K562 (cell line): ENCODE data around the gene RASGRP2. TPM values are rescaled to one million over a fixed set of nuclear protein-coding genes. Genes with fewer than 3 reads are reported as not detected.
A peak's percentile ranks its signal among the peaks of the same experiment; 100 is the strongest.

Source experiments
- BDP1 ChIP-seq: IDR thresholded peaks from 3 replicates; pipeline ENCODE4 v1.6.1; 2011; ENCODE audit not compliant: insufficient read length, insufficient read depth
- GATAD2B ChIP-seq: fragments of 450-650 bp; IDR thresholded peaks from 2 replicates; pipeline ENCODE4 v1.6.1; 2017; ENCODE audit warnings: mild to moderate bottlenecking, borderline replicate concordance
- HOXB6 ChIP-seq: fragments of 250-450 bp; sonication (Bioruptor Pico); IDR thresholded peaks from 2 replicates; pipeline ENCODE4 v1.5.1; 2022; ENCODE audit warnings: mild to moderate bottlenecking, borderline replicate concordance
- JUNB ChIP-seq: fragments of 450-650 bp; formaldehyde crosslinking; conservative IDR thresholded peaks from 2 replicates; pipeline ENCODE4 v1.4.0; 2020; ENCODE audit warnings: mild to moderate bottlenecking
- NCOA6 ChIP-seq: fragments of 450-650 bp; IDR thresholded peaks from 2 replicates; pipeline ENCODE4 v1.6.1; 2017; ENCODE audit warnings: mild to moderate bottlenecking
- SMARCA5 ChIP-seq: fragments of 450-650 bp; IDR thresholded peaks from 2 replicates; pipeline ENCODE4 v1.6.1; 2016
- TBP ChIP-seq: optimal IDR thresholded peaks from 2 replicates; pipeline ENCODE3; 2011; ENCODE audit warnings: low read depth, low read length, improper control_type of control experiment
- YBX1 ChIP-seq: fragments of 450-650 bp; IDR thresholded peaks from 2 replicates; pipeline ENCODE4 v1.7.1; 2016; ENCODE audit warnings: mild to moderate bottlenecking
- ZC3H4 ChIP-seq: sonication (generic); formaldehyde crosslinking; IDR thresholded peaks from 2 replicates; pipeline ENCODE4 v1.9.0; 2021; ENCODE audit warnings: missing genetic modification reagents, borderline replicate concordance
- polyA plus RNA-seq, 8 experiments: library from polyadenylated mRNA; depleted of rRNA in 4 of 8; stranded (reverse) in 5 of 8; unstranded in 3 of 8; fragments of >200 nt; fragmentation: Nextera tagmentation in 2 of 8; fragmentation: Illumina TruSeq in 1 of 8; extraction: Ambion mirVana in 2 of 8; extraction: Trizol in 1 of 8; gene quantifications; 2 replicates each; pipeline versions ENCODE4 v1.2.1 to v1.2.3, GENCODE V29; 2011 to 2014; ENCODE audit warnings: inconsistent platforms in 1 of 8, missing spikeins in 1 of 8
- total RNA-seq, 7 experiments: library from RNA; depleted of rRNA in 6 of 7; stranded (reverse); fragments of >200 nt in 6 of 7; fragmentation: Illumina TruSeq in 2 of 7; extraction: Trizol in 2 of 7; gene quantifications; 2 replicates each; pipeline versions ENCODE4 v1.2.1 to v1.2.3, GENCODE V29; 2011 to 2021; ENCODE audit warnings: low replicate concordance in 1 of 7
- TF ChIP-seq, protein P1 (sequence below), 2 experiments: fragments of 450-650 bp; formaldehyde crosslinking in 1 of 2; IDR thresholded peaks; 2 replicates each; pipeline versions ENCODE4 v1.4.0 to v1.6.1; 2014 to 2020; ENCODE audit warnings: mild to moderate bottlenecking in 2 of 2, borderline replicate concordance in 1 of 2, low read depth in 1 of 2
- TF ChIP-seq, protein P2 (sequence below): fragments of 450-650 bp; IDR thresholded peaks from 2 replicates; pipeline ENCODE4 v1.6.1; 2016; ENCODE audit warnings: mild to moderate bottlenecking
- TF ChIP-seq, protein P3 (sequence below): fragments of 250-450 bp; sonication (Bioruptor Pico); IDR thresholded peaks from 2 replicates; pipeline ENCODE4 v1.5.0; 2022; ENCODE audit warnings: mild to moderate bottlenecking
- TF ChIP-seq, protein P4 (sequence below): fragments of 450-650 bp; formaldehyde crosslinking; IDR thresholded peaks from 2 replicates; pipeline ENCODE4 v1.4.0; 2020; ENCODE audit warnings: mild to moderate bottlenecking, mixed read lengths

Gene RASGRP2
- total and polyA plus RNA-seq, 9 of the 15 experiments (the other 6 are each of a cell fraction or from before 2014, with no cell fraction given): 0.87 to 22.7 (median 5.5) TPM

DNA sequence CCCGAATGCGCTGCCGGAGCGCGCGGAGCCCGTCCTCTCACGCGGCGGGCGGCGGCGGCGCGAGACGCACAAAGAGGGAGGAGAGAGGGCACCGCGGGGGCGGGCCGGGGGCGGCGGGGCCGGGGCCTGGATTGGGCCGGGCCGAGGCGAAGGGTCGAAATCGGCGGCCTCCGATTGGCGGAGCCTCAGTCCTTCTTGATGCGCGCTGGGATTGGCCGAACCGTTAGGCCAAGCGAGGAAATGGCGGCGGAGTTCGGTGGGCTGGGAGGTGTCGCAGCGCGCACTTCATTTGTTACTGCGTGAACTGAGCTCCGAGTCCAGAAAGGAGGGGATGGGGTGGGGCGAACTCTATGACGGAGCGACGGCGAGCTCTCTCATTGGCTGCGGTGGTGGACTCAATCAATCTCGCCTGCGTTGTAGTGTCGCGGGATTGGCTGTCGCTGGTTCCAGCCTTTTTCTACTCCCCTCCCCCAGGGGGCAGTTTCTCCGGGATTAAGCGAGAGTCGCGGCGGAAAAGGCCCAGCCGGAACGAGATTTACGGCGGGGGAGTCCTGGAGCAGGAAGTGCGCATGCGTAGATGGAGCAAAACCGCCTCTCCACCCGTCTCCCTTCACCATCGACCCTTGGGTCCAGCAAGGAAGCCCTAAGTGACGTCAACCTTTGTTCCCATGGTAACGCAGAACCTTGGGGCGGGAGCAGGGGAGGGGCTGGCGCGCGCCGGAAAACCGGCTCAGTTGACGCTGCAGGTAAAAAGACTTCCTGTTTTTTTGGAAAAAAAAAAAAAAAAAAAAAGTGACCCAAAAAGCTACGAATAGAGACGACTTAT lies 34.7 kb upstream of the RASGRP2 start, which contains the start of gene SF1 (continued):
- TF ChIP-seq, protein P1, sequence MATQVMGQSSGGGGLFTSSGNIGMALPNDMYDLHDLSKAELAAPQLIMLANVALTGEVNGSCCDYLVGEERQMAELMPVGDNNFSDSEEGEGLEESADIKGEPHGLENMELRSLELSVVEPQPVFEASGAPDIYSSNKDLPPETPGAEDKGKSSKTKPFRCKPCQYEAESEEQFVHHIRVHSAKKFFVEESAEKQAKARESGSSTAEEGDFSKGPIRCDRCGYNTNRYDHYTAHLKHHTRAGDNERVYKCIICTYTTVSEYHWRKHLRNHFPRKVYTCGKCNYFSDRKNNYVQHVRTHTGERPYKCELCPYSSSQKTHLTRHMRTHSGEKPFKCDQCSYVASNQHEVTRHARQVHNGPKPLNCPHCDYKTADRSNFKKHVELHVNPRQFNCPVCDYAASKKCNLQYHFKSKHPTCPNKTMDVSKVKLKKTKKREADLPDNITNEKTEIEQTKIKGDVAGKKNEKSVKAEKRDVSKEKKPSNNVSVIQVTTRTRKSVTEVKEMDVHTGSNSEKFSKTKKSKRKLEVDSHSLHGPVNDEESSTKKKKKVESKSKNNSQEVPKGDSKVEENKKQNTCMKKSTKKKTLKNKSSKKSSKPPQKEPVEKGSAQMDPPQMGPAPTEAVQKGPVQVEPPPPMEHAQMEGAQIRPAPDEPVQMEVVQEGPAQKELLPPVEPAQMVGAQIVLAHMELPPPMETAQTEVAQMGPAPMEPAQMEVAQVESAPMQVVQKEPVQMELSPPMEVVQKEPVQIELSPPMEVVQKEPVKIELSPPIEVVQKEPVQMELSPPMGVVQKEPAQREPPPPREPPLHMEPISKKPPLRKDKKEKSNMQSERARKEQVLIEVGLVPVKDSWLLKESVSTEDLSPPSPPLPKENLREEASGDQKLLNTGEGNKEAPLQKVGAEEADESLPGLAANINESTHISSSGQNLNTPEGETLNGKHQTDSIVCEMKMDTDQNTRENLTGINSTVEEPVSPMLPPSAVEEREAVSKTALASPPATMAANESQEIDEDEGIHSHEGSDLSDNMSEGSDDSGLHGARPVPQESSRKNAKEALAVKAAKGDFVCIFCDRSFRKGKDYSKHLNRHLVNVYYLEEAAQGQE (IDR thresholded peaks at IDR 0.05; ENCODE audit: borderline replicate concordance): no peak
- TF ChIP-seq, protein P1 (CRISPR knock-in tag; IDR thresholded peaks at IDR 0.05; ENCODE audit: low read depth): no peak
- no peak for TF ChIP-seq JUNB
- no peak for TF ChIP-seq HOXB6 (CRISPR knock-in tag)
- TF ChIP-seq NCOA6: no peak
- TF ChIP-seq, protein P2, sequence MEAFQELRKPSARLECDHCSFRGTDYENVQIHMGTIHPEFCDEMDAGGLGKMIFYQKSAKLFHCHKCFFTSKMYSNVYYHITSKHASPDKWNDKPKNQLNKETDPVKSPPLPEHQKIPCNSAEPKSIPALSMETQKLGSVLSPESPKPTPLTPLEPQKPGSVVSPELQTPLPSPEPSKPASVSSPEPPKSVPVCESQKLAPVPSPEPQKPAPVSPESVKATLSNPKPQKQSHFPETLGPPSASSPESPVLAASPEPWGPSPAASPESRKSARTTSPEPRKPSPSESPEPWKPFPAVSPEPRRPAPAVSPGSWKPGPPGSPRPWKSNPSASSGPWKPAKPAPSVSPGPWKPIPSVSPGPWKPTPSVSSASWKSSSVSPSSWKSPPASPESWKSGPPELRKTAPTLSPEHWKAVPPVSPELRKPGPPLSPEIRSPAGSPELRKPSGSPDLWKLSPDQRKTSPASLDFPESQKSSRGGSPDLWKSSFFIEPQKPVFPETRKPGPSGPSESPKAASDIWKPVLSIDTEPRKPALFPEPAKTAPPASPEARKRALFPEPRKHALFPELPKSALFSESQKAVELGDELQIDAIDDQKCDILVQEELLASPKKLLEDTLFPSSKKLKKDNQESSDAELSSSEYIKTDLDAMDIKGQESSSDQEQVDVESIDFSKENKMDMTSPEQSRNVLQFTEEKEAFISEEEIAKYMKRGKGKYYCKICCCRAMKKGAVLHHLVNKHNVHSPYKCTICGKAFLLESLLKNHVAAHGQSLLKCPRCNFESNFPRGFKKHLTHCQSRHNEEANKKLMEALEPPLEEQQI: no peak
- TF ChIP-seq, protein P3, sequence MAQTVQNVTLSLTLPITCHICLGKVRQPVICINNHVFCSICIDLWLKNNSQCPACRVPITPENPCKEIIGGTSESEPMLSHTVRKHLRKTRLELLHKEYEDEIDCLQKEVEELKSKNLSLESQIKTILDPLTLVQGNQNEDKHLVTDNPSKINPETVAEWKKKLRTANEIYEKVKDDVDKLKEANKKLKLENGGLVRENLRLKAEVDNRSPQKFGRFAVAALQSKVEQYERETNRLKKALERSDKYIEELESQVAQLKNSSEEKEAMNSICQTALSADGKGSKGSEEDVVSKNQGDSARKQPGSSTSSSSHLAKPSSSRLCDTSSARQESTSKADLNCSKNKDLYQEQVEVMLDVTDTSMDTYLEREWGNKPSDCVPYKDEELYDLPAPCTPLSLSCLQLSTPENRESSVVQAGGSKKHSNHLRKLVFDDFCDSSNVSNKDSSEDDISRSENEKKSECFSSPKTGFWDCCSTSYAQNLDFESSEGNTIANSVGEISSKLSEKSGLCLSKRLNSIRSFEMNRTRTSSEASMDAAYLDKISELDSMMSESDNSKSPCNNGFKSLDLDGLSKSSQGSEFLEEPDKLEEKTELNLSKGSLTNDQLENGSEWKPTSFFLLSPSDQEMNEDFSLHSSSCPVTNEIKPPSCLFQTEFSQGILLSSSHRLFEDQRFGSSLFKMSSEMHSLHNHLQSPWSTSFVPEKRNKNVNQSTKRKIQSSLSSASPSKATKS (CRISPR knock-in tag): no peak
- no peak for TF ChIP-seq GATAD2B
- no peak for TF ChIP-seq YBX1
- TF ChIP-seq BDP1: no peak
- TF ChIP-seq SMARCA5: no peak
- no peak for TF ChIP-seq ZC3H4 (CRISPR knock-in tag)
- peak; percentile 90 for TF ChIP-seq TBP
- TF ChIP-seq, protein P4, sequence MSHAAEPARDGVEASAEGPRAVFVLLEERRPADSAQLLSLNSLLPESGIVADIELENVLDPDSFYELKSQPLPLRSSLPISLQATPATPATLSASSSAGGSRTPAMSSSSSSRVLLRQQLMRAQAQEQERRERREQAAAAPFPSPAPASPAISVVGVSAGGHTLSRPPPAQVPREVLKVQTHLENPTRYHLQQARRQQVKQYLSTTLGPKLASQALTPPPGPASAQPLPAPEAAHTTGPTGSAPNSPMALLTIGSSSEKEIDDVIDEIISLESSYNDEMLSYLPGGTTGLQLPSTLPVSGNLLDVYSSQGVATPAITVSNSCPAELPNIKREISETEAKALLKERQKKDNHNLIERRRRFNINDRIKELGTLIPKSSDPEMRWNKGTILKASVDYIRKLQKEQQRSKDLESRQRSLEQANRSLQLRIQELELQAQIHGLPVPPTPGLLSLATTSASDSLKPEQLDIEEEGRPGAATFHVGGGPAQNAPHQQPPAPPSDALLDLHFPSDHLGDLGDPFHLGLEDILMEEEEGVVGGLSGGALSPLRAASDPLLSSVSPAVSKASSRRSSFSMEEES (CRISPR knock-in tag): no peak
